Measurements from ENCODE around the gene RFX8. TPM values are rescaled to one million over a fixed set of nuclear protein-coding genes. Genes with fewer than 3 reads are reported as not detected.
A peak's percentile ranks its signal among the peaks of the same experiment; 100 is the strongest.
"Not testable (repeated sequence)": the region's sequence is repeated elsewhere in the genome, so short reads cannot be mapped to it uniquely, and the experiment has no call there.

RFX8 gene
- total and polyA plus RNA-seq, 3 experiments from 2014 or later, result not detected

DNA sequence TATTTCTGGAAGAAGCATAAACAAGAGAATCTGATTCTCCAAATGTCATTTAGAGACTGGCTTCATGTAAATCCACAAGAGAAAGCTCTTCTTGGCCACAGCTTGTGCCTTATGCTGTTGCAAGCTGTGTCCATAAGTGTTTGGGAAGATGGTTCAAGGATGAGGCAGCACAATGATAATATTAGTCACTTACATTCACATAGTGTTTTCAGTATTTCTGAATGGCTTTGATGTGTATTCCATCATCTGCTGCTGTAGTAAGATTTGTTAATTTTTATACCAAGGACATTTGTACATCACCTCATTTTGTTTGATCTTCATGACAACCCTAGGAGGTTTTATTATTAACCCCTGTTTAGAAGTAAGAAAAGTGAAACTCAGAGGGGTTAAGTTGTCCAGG, 117.5 kb downstream of the RFX8 start:
- Histone ChIP-seq H3K27me3 (ENCODE audit: insufficient read depth, low read length, poor library complexity, severe bottlenecking) (no peaks in the 10 kb centered on the region), H3K4me3 (ENCODE audit: low read length) (no peak overlapping the region), H3K36me3 (ENCODE audit: insufficient read depth, low read length) (no peaks in the 10 kb centered on the region), H3K9me3 (ENCODE audit: low read length) (no peaks in the 10 kb centered on the region), H3K27ac (ENCODE audit: low read depth, low read length) (no peak overlapping the region), H3K4me1 (ENCODE audit: insufficient read depth, low read length) (peaks cover 24% of the 10 kb centered on the region)
- ChIA-PET POLR2A (no interaction called here), CTCF (interaction anchor here (0.7 to 1.1 kb wide), 2 partner anchors 9 to 16 kb away, joined by 3 read pairs; no protein-coding TSS in a partner anchor)
- H3K27me3 Mint-ChIP-seq, result peaks cover 0 to 1% of the 10 kb centered on the region in 2 donors
- H3K36me3 Mint-ChIP-seq, result no peaks in the 10 kb centered on the region
- no peak for DNase-seq
- H3K9me3 Mint-ChIP-seq, result peaks cover 0 to 2% (median 0%) of the 10 kb centered on the region in 5 donors
- H3K27ac Mint-ChIP-seq, result peak overlapping the region in 1 of 8 donors; percentile 12
- peaks cover 22 to 28% (median 27%) of the 10 kb centered on the region in 3 donors for H3K4me1 Mint-ChIP-seq
- no peak overlapping the region for H3K4me3 Mint-ChIP-seq

DNA sequence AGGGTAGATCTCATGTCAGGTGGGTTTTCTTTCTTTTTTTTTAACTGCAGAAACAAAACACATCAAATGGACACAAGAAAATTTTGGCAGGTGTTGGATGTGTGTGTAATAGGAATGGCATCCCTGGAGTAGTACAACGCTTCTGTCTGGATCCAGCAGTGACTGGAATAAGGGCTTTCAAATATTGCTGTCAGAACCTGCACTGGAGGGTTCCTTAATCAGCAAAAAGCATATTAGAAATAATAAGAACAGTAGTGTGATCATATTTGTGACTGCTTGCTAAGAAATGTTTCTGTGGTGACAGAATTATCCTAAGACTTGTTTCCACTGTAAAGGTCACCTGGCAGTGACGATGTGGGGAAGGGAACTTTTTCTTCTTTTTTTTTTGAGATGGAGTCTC, 118.4 kb downstream of the RFX8 start:
- no peak for DNase-seq
- no peak overlapping the region for H3K27ac Mint-ChIP-seq
- H3K9me3 Mint-ChIP-seq, result peaks cover 0 to 2% (median 0%) of the 10 kb centered on the region in 5 donors
- peaks cover 0 to 1% of the 10 kb centered on the region in 2 donors for H3K27me3 Mint-ChIP-seq
- no peaks in the 10 kb centered on the region for H3K27me3 ChIP-seq (ENCODE audit: insufficient read depth, low read length, poor library complexity, severe bottlenecking)
- CTCF ChIA-PET, result interaction anchor here (0.7 to 1.1 kb wide), 2 partner anchors 15 kb away, joined by 3 to 5 read pairs; no protein-coding TSS in a partner anchor
- no peaks in the 10 kb centered on the region for H3K9me3 ChIP-seq (ENCODE audit: low read length)
- H3K36me3 Mint-ChIP-seq, result no peaks in the 10 kb centered on the region
- H3K4me3 Mint-ChIP-seq, result no peak overlapping the region
- peaks cover 13 to 19% (median 19%) of the 10 kb centered on the region in 3 donors for H3K4me1 Mint-ChIP-seq
- H3K4me3 ChIP-seq (ENCODE audit: low read length), result no peak overlapping the region
- H3K4me1 ChIP-seq (ENCODE audit: insufficient read depth, low read length), result peaks cover 15% of the 10 kb centered on the region
- H3K36me3 ChIP-seq (ENCODE audit: insufficient read depth, low read length), result no peaks in the 10 kb centered on the region
- POLR2A ChIA-PET, result no interaction called here
- no peak overlapping the region for H3K27ac ChIP-seq (ENCODE audit: low read depth, low read length)

DNA sequence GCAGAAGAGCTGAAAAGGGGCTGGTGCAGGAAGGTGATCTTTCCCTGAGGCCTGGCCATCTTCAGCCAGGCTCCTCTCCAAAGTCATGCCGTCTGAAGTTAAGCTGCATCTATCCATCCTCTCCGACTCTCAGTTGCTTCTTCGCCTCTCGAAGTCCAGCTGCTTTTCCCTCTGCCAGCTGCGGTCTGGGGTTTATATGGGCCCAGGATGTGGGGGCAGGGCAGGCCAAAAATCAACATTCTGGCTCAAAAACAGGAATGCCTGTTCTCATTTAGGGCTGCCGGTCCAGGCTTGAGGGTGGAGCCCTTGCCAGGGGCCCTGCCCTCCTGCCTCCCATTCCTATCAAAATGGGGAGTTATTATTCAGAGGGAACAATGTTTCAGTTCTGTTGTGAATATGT, 118.9 kb downstream of the RFX8 start:
- H3K36me3 ChIP-seq (ENCODE audit: insufficient read depth, low read length), result no peaks in the 10 kb centered on the region
- ChIA-PET CTCF (interaction anchor here (1.1 kb wide), 1 partner anchor 14 kb away, joined by 5 read pairs; no protein-coding TSS in a partner anchor), POLR2A (no interaction called here)
- H3K27ac ChIP-seq (ENCODE audit: low read depth, low read length), result no peak overlapping the region
- no peaks in the 10 kb centered on the region for H3K9me3 ChIP-seq (ENCODE audit: low read length)
- Mint-ChIP-seq H3K9me3 (peaks cover 0 to 2% (median 0%) of the 10 kb centered on the region in 5 donors), H3K27me3 (peaks cover 0 to 1% of the 10 kb centered on the region in 2 donors), H3K4me3 (no peak overlapping the region), H3K36me3 (no peaks in the 10 kb centered on the region), H3K27ac (no peak overlapping the region), H3K4me1 (peaks cover 8 to 15% (median 14%) of the 10 kb centered on the region in 3 donors)
- no peak for DNase-seq
- H3K4me3 ChIP-seq (ENCODE audit: low read length), result no peak overlapping the region
- H3K4me1 ChIP-seq (ENCODE audit: insufficient read depth, low read length), result peaks cover 11% of the 10 kb centered on the region
- H3K27me3 ChIP-seq (ENCODE audit: insufficient read depth, low read length, poor library complexity, severe bottlenecking), result no peaks in the 10 kb centered on the region

DNA sequence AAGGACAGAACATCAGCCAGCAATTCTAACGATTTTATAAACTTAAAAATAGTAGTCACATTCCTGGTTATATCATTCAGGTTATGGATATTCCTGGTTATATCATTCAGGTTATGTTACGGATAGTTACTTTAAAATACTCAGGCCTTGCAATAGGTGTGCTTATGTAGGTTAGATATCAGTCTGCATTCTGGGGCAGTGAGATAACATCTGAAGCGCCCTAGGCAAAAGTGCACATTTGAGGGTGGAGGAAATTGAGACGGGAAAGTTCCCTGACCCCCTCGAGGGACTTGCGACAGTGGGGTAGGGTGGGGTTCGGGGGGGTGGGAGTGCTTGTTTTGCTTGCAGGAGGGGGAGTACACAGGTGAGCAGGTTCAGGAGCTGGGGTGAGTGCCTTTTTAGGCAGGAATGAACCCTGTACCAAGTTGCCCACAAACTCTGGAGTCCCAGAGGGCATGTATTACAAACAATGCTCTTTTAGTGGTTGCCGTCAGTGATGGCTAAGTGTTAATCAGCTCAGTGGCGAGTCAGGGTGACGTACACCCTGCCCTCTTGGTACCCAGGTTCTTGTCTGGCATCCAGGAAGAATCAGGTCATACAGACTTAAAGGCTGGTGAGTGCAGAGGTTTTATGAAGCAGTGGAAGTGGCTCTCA, 119.4 kb downstream of the RFX8 start:
- CTCF ChIA-PET, result interaction anchor here (1.1 kb wide), 1 partner anchor 14 kb away, joined by 5 read pairs; no protein-coding TSS in a partner anchor
- peaks cover 5% of the 10 kb centered on the region for H3K4me1 ChIP-seq (ENCODE audit: insufficient read depth, low read length)
- H3K4me3 Mint-ChIP-seq, result no peak overlapping the region
- no peak overlapping the region for H3K27ac Mint-ChIP-seq
- no peak for DNase-seq
- H3K27me3 Mint-ChIP-seq, result peaks cover 0 to 1% of the 10 kb centered on the region in 2 donors
- H3K9me3 ChIP-seq (ENCODE audit: low read length), result no peaks in the 10 kb centered on the region
- H3K4me1 Mint-ChIP-seq, result peaks cover 6 to 14% (median 13%) of the 10 kb centered on the region in 3 donors
- POLR2A ChIA-PET, result no interaction called here
- H3K27me3 ChIP-seq (ENCODE audit: insufficient read depth, low read length, poor library complexity, severe bottlenecking), result no peaks in the 10 kb centered on the region
- no peaks in the 10 kb centered on the region for H3K36me3 ChIP-seq (ENCODE audit: insufficient read depth, low read length)
- H3K4me3 ChIP-seq (ENCODE audit: low read length), result no peak overlapping the region
- no peak overlapping the region for H3K27ac ChIP-seq (ENCODE audit: low read depth, low read length)
- H3K9me3 Mint-ChIP-seq, result peaks cover 0 to 2% (median 0%) of the 10 kb centered on the region in 5 donors
- no peaks in the 10 kb centered on the region for H3K36me3 Mint-ChIP-seq

DNA sequence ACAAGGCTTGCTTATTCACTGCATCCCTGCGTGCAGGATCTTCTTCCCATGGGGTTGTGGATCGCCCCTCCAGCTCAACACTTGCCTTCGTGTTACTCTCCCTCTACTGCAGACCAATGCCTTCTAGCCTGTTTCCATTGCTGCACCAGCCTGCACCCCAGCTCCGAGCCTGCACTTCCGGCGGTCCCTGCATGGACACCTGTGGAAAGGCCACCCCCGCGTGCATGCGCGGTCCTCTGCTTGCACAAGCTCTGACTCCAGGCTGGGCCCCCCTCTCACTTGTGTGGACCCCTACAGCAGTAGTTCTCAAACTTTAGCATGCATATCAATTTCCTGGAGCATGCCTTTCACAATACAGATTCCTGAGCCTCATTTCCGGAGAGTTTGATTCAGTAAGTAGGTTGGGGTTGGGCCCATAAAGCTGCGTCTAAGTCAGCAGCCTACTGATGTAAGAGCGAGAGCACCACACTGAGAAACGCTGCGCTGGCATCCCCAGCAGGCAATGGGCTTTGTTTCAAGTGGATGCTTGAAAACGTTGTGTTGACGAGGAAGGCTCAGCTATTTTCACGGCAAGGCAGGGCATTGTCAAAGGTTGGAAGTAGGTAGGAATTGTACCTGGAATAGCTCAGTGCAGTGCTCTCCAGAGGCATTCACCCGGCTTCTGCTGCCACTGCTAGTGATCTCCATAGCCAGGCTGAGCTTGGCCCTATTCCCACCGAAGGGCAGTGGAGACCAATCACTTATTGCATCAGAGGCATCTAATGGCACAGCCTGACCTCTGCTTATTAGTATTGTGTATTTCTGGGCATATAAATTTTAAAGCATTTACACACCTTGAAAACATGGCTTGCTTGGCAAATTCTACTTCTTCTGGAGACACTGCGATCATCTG, 120.2 kb downstream of the RFX8 start:
- peaks cover 0 to 1% of the 10 kb centered on the region in 2 donors for H3K27me3 Mint-ChIP-seq
- H3K9me3 Mint-ChIP-seq, result peaks cover 0 to 2% (median 0%) of the 10 kb centered on the region in 5 donors
- peaks cover 5 to 14% (median 12%) of the 10 kb centered on the region in 3 donors for H3K4me1 Mint-ChIP-seq
- CTCF ChIA-PET, result interaction anchor here (1.0 to 1.2 kb wide), 2 partner anchors 12 to 21 kb away, joined by 4 read pairs; no protein-coding TSS in a partner anchor
- Histone ChIP-seq H3K9me3 (ENCODE audit: low read length) (no peaks in the 10 kb centered on the region), H3K27me3 (ENCODE audit: insufficient read depth, low read length, poor library complexity, severe bottlenecking) (no peaks in the 10 kb centered on the region), H3K4me3 (ENCODE audit: low read length) (no peak overlapping the region), H3K36me3 (ENCODE audit: insufficient read depth, low read length) (no peaks in the 10 kb centered on the region), H3K4me1 (ENCODE audit: insufficient read depth, low read length) (no peaks in the 10 kb centered on the region), H3K27ac (ENCODE audit: low read depth, low read length) (no peak overlapping the region)
- no peak overlapping the region for H3K27ac Mint-ChIP-seq
- peaks cover 0 to 2% (median 0%) of the 10 kb centered on the region in 3 donors for H3K36me3 Mint-ChIP-seq
- POLR2A ChIA-PET, result no interaction called here
- no peak overlapping the region for H3K4me3 Mint-ChIP-seq
- no peak for DNase-seq

DNA sequence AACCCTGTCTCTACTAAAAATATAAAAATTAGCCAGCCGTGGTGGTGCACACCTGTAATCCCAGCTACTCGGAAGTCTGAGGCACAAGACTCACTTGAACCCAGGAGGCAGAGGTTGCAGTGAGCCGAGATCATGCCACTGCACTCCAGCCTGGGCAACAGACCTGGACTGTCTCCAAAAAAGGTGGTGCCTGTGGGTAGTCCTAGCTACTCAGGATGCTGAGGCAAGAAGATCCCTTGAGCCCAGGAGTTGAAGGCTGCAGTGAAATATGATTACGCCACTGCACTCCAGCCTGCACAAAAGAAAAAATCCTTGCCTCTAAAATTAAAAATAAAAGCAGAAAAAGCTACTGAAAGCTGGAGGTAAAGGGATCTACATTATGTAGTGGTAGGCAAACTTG, 122.3 kb downstream of the RFX8 start:
- H3K9me3 Mint-ChIP-seq; H3K27me3 Mint-ChIP-seq; H3K27ac ChIP-seq (ENCODE audit: low read depth, low read length); H3K36me3 ChIP-seq (ENCODE audit: insufficient read depth, low read length); POLR2A ChIA-PET; H3K27me3 ChIP-seq (ENCODE audit: insufficient read depth, low read length, poor library complexity, severe bottlenecking); H3K4me3 Mint-ChIP-seq; H3K36me3 Mint-ChIP-seq; H3K27ac Mint-ChIP-seq; DNase-seq; H3K4me1 ChIP-seq (ENCODE audit: insufficient read depth, low read length); H3K4me3 ChIP-seq (ENCODE audit: low read length); H3K9me3 ChIP-seq (ENCODE audit: low read length): not testable (repeated sequence)
- CTCF ChIA-PET, result interaction anchor here (1.3 to 5.4 kb wide), 3 partner anchors 9 to 56 kb away, joined by 3 to 37 read pairs (median 9); no protein-coding TSS in a partner anchor
- H3K4me1 Mint-ChIP-seq, result peaks cover 5 to 13% (median 12%) of the 10 kb centered on the region in 3 donors

DNA sequence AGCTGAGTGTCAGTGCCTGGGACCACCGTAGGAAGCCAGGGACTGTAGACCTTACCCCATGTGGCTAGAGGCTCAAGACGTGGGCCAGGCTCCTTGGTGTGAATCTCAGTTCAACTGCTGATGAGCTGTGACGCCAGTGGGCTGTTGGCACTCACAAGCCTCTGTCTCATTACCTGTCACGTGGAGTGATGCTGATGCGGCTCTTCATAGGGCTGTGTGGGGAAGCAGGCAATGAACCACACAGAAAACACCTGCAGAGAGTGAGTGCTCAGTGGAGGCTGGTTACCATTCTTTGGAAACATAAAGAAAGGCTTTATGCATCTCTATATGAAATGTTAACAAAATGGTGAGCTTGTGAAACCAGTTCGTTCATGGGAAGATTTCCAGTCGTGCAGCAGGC, 123.7 kb downstream of the RFX8 start:
- Mint-ChIP-seq H3K9me3 (peaks cover 0 to 2% (median 0%) of the 10 kb centered on the region in 5 donors), H3K4me3 (no peak overlapping the region), H3K27me3 (no peaks in the 10 kb centered on the region), H3K4me1 (peaks cover 5 to 13% (median 12%) of the 10 kb centered on the region in 3 donors), H3K27ac (peak overlapping the region in 1 of 8 donors; percentile 57), H3K36me3 (peaks cover 0 to 2% (median 0%) of the 10 kb centered on the region in 3 donors)
- Histone ChIP-seq H3K9me3 (ENCODE audit: low read length) (no peaks in the 10 kb centered on the region), H3K27ac (ENCODE audit: low read depth, low read length) (no peak overlapping the region), H3K36me3 (ENCODE audit: insufficient read depth, low read length) (no peaks in the 10 kb centered on the region), H3K4me3 (ENCODE audit: low read length) (no peak overlapping the region), H3K27me3 (ENCODE audit: insufficient read depth, low read length, poor library complexity, severe bottlenecking) (no peaks in the 10 kb centered on the region), H3K4me1 (ENCODE audit: insufficient read depth, low read length) (no peaks in the 10 kb centered on the region)
- no peak for DNase-seq
- ChIA-PET CTCF (interaction anchor here (0.6 to 5.4 kb wide), 4 partner anchors 10 to 43 kb away, joined by 3 to 37 read pairs (median 17); partner anchors contain the start of genes CREG2 and RNF149), POLR2A (no interaction called here)

Data from CD8-positive, alpha-beta memory T cell (primary cell).